GM11168 (cell line): ENCODE results near the gene DNAI4.
"Not testable (repeated sequence)": the region's sequence is repeated elsewhere in the genome, so short reads cannot be mapped to it uniquely, and the experiment has no call there.

Source experiments
- in situ Hi-C: fragments of 300-500 bp; cut with MboI; formaldehyde crosslinking; loops from one replicate; pipeline ENCODE4 v1.12.0; 2022; ENCODE audit warnings: low sequenced_read_pairs; ENCODE audit not compliant: unreplicated experiment

The DNAI4 gene

DNA sequence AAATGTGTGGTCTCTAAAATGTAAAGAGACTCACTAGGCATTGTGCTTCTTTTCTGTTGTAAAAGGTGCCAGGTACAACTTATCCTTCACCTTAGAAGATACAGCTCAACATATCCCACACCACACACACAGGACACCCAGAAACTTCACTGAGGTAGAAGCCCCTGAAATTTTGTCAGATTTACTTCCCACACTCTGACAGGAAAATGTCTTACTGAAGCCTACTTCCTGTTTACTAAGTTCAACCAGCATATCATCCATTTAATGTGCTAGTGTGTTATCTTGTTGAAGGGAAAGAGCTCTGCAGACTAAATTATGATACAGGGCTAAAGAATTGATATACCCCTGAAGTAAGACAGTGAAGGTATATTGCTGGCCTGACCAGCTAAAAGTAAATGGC, 83.7 kb downstream of the DNAI4 start:
- in situ Hi-C loops, result no loop called here

DNA sequence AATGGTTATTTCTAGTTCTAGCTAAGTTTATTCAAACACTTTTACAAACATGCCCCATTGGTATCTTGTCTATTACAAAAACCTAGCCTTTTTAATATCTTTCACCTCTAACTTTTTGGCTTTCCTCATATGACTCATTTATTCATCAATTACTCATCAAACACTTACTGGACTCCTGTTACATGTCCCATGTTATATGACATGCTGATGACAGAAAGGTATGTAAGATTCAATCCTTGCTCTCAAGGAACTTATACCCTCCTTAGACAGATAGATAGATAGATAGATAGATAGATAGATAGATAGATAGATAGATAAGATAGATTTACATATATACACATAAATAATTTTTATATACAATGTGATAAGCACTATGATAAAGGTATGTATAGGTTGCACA, 89.7 kb downstream of the DNAI4 start:
- in situ Hi-C loops, result no loop called here

DNA sequence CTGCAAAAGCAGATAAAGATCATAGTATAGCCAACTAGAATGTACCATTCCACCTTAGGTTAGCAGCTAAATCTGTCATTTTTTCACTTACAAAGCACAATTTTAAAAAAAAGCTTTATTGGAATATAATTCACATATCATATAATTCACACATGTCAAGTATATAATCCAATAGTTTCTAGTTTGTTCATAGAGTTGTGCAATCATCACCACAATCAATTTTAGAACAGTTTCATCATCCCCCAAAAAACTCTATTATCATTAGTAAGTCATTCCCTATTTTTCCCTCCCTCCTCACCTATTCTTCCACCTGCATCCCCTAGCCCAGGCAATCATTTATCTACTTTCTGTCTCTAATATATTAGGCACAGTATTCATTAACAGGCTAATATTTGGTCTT, 91.5 kb downstream of the DNAI4 start:
- in situ Hi-C loops, result no loop called here

DNA sequence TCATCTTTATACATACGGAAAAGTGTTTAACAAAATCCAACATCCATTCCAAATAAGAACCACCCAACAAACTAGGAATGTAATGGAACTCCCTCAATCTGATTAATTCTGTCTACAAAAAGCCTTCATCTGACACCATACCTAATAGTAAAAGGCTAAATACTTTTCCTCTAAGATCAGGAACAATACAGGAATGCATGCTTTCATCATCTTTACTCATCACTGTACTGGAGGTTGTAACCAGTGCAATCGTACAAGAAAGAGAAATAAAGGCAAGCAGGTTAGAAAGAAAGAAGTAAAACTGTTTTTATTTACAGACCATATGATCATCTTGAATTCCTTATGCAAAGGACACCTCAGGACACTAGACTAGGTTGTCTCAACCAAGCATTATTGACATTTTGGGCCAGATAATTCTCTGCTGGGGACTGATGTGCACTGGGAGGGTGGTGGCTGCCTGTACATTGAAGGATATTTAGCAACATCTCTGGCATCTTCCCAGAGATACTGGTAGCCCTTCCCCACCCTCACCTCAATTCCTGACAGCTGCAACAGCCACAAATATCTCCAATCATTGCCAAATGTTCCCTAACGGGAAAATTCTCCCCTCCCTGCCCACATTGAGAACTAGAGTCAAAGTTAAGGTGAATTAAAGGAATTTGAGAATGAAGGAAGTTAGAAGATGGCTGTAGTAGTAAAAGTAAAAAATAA, 93.0 kb downstream of the DNAI4 start:
- in situ Hi-C loops, result no loop called here

DNA sequence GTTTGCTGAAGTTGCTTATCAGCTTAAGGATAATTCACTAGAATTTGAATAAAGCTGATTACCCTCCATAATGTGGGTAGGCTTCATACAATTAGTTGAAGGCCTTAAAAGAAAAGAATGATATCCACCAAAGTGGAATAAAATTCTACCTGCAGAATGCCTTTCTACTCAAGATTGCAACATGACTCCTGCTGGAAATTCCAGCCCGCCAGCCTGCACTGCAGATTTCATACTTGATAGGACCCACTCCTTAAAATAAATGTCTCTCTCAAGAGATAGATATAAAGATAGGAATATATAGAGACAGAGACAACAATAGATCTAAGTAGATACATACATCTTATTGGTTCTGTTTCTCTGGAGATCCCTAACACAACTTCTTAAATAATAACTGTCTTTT, 99.9 kb downstream of the DNAI4 start:
- in situ Hi-C loops, result no loop called here

DNA sequence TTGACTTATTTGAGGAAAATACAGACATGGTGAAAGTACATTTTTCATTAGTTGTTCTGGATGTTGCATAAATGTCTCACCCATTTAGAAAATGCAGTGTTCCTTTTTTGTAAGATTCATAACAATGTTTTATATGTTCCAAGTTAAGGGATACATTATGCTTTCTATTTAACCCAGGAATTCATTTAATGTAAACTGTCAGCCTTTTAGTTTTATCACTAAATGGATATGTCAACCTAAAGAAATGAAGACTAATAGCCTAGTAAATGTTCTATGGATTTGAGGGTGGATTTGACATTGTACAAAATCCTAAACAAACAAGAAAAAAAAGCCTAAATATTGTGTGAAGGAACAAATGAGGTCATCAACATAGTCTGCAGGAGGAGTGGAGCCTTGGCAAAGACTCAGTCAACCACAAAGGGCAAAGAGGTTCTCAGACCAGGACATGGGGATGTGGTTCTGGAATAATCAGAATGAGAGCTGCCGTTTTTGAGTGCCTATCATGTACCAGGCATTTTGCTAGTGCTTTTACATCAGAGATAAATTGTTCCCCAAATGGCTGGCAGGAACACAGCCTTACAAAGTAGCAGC, 114.8 kb downstream of the DNAI4 start:
- in situ Hi-C loops, result loop anchor here (5.0 kb wide), 1 partner anchor 38 kb away; no protein-coding TSS in a partner anchor

DNA sequence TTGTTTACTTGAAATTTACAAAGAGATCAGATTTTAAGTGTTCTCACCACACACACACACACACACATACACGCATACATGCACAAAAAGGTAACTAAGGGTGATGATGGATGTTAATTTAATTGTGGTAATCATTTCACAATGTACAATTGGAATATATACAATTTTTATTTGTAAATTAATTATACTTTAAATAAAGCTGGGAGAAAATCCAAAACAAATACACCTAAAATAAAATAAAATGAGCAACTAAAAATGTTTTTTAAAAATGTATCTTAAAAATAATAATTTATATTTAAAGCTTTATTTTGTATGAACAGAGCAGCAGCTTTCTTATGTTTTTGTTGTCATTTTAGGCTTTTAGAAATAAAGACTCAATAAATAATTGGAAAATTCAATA, 115.4 kb downstream of the DNAI4 start:
- in situ Hi-C loops, result no loop called here

DNA sequence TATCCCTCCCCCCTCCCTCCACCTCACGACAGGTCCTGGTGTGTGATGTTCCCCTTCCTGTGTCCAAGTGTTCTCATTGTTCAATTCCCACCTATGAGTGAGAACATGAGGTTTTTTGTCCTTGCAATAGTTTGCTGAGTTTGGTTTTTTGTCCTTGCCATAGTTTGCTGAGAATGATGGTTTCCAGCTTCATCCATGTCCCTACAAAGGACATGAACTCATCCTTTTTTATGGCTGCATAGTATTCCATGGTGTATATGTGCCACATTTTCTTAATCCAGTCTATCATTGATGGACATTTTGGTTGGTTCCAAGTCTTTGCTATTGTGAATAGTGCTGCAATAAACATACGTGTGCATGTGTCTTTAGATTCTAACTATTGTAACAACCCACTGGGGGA, 128.8 kb downstream of the DNAI4 start:
- in situ Hi-C loops, result not testable (repeated sequence)

DNA sequence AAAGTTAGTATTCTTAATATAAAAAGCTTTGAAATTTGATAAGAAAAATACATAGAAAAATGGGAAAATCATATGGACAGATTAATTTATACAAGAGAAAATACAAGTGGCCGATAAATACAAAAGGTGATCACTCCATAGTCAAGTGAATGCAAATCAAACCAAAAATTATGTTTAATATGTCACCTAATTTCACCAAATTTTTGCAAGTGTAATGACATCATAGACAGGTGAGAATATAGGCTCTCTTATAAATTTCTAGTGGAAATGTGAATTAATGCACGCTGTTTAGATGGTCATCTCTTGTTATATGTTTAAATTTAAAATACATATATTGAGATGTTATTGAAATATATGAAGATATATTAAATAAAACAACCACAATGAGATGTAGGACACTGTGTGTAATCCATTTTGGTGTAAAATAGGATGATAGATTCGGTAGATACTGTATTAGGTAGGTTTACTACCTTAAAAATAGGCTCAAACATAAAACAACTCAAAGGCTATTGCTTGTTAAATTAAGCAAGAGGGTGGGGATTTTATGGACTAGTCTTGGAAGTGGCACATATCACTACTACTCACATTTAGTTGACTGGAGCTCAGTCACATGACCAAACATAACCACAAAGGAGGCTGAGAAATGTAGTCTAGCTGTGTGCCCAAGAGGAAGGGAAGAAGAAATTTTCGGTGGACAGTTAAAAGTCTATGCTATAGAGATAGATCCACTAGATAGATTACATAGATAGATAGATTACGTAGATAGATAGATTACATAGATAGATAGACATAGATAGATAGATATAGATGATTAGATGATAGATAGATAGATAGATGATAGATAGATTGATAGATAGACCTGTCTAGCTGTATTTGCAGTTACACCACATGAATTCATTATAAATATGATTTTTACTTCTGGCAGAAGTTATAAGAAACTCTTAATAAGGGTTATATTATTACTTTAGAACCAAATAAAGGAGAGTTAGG, 132.7 kb downstream of the DNAI4 start:
- in situ Hi-C loops, result no loop called here

DNA sequence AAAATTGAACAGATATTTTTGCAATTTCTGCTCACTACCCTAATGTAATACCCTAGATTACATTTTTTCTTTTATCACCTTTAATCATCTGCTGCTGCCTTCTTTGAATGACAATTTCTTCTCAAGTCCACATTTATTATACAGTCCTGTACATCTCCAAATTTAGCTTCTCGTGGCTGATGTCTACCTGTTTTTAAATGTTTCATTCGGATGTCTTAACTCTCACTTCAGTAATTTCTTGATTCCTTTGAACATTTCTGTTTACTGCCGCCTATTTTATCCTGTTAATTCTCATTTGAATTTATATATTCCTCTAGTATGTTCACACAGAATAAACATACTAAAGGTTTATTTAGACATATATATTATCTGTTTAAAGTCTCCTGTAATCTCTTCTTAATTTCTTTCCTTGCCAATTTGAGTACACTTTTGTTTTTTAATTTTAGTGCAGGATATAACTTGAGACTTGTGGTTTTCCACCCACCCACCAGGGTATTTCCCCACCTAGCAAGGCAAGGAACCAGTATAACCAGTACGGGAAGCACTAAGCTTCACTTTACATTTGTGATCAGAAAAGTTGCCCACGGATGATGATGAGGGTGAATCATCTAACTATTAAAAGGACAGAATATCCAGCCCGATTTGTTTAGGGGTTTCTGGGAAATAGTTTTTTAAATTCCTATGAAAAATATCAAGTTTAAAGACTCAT, 136.3 kb downstream of the DNAI4 start:
- in situ Hi-C loops, result no loop called here

DNA sequence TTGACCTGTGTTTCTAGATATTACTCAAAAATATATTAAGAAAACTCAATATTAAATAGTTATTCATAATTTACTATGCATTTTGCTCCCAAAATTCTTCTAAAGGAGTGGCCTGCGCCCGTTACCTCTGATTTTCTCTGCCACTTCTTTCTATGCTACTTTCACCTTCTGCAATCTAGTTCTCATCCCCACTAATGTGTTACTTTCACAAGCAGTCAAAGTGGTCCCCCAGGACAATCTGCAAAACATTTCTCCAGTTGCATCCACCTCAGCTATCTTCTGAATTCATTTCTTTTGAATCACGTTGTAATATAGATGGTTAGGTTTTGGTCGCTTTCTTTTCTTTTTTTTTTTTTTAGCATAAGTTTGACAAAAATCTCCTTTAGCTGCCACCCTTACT, 137.0 kb downstream of the DNAI4 start:
- in situ Hi-C loops, result no loop called here

DNA sequence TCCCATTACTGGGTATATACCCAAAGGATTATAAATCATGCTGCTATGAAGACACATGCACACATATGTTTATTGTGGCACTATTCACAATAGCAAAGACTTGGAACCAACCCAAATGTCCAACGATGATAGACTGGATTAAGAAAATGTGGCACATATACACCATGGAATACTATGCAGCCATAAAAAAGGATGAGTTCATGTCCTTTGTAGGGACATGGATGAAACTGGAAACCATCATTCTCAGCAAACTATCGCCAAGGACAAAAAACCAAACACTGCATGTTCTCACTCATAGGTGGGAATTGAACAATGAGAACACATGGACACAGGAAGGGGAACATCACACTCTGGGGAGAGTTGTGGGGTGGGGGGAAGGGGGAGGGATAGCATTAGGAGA, 138.9 kb downstream of the DNAI4 start:
- in situ Hi-C loops, result not testable (repeated sequence)

DNA sequence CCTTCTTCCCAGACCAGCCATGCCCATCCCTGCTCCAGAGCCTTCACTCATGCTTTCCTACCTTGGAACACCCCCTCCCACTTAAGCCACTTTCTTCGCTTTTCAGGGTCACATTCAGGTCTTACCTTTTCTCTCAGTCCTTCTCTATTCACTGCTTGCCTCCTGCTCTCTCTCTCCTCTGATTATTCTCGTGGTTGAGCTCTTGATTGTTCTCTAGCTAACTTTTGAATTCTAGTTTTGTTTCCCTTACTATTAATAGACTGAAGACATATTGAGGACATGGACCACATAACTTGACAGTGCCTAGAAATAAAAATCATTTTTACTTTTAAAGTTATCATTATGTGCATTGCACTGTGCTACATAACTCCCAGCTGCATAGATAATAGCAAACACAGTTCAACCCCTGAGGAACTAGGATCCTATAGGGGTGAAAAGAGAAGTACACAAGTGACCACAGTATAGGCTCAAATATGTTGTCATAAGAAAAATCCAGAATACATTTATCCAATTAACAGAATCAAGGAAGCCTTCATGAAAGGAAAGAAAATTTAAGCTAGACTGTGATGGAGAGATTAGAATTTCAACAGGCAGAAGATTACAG, 145.1 kb downstream of the DNAI4 start:
- in situ Hi-C loops, result no loop called here

DNA sequence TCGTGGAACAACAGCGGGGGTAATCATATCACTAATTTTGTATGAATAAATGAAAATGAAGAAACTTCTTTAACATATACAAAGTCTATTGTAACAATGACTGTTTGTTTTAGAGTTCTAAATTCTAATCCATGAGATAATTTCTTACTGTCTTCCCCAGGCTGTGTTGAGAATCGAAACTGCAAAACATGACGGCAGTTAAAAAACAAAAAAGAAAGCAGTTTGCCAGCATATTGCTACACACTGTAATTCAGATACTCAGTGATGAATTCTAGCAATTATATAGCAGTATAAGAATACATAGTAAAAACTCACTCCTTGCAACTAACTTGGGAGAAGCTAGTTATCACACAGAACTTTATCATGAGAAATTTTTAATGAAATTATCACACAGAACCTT, 145.7 kb downstream of the DNAI4 start:
- in situ Hi-C loops, result no loop called here

DNA sequence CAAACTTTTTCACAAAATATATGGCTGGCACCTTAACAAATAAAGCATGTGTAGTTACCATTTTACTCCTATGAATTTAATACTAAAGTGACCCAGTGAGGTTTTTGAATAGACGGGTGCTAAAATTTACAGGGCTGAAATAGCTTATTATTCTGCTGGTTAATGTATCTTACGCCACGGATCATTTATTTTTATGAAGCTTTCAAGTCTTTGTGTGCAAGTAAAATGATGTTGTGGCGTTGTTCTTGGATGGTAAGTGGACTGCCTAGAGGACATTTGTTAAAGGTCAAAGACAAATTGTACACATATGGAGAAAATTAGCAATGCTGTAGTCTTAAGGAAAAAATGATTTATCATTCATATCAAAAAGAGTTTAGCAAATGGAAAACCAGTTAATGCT, 146.4 kb downstream of the DNAI4 start:
- in situ Hi-C loops, result no loop called here

DNA sequence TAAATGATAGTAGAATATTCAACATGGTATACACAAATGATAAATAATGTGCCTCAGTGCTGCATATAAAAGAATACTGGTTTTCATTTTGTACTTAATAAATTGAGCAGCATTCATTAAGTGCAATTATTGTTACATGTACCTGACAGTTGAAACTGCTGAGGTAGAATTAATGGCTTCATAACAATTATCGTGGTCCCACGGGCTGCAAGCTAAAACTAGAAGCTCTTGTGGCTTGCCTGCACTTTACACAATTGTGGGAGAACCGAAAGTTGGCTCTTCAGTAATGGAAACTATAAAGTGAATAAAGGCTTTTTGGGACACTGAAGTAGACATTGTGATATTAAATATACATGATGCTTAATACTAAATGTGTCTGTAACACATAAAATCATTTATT, 146.8 kb downstream of the DNAI4 start:
- in situ Hi-C loops, result no loop called here

DNA sequence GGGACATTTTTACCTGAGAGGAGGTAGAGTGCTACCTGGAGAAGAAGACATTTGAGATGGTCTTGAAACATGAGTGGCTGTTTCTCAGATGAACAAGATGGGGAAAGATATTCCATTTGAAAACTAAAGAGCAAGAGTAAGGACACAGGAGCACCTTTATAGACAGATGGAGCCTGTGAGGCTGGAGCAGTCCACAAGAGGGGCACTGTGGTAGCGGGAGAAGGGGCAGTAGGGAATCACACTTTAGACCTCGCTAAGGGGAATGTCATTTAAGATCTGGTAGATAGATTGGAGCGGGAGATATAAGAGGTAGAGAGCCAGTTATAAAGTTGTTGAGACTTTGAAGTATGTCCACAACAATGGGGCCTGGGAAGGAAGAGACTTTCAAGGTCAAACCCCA, 149.0 kb downstream of the DNAI4 start:
- in situ Hi-C loops, result no loop called here

DNA sequence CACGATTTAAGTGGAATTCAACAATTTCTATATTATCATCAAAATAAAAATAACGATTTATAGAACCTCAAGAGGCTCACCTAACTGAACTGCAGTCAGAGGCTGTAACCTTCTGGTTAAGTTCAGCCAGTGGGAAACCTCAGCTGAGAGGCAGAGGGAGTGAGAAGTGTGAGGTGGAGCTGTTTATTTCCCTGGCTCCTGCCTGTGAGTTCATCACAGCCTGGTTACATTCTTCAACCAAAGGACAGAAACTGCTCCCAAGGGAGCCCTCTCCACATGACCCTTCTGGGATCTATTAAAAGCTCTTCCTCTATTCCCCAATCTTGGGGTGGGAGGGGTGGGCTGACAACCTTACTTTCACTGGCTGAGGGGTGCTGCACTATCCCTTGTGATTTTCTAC, 150.2 kb downstream of the DNAI4 start:
- in situ Hi-C loops, result loop anchor here (5.0 to 25.0 kb wide), 3 partner anchors 38 to 713 kb away; partner anchors contain the start of gene C1orf141

DNA sequence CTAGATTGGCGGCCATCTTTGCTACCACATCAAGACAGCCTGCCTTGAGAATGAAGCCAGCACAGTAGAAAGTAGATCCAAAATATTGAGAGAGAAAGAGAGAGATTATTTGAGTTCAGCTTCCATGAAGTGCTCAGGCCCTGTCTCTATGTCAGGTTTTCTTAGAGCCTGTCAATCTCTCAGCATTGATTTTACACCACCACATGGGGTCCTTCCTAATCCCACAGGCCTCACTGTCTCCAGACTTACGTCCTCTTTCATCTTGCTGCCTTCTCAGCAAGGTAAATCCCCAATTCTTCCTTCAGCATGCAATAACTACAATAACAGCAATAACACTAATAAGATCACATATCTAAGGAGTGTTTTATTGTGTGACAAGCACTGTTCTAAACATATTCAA, 151.4 kb downstream of the DNAI4 start:
- in situ Hi-C loops, result loop anchor here (5.0 to 25.0 kb wide), 3 partner anchors 39 to 714 kb away; partner anchors contain the start of gene C1orf141

DNA sequence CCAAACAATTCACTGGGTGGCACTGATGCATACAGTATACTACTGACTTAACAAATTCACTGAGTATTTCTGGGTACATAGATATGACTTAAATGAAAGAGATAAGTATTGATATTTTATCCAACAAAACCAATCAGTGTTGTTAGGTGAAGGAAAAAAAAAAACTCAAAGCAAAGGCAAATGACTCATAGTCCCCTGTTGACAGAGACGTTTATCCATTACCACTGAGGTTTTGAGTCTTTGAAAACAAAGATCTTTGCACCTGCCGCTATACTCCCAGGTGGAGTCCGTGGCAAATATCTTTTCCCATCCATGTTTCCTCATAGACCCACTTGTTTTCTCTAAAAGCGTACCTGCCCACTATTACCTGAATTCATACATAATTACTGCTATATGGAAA, 154.0 kb downstream of the DNAI4 start:
- in situ Hi-C loops, result loop anchor here (5.0 to 25.0 kb wide), 3 partner anchors 42 to 717 kb away; partner anchors contain the start of gene C1orf141
